ENCODE measurements around the gene NR2C1. TPM values are rescaled to one million over a fixed set of nuclear protein-coding genes. Genes with fewer than 3 reads are reported as not detected.
"Not testable (repeated sequence)": the region's sequence is repeated elsewhere in the genome, so short reads cannot be mapped to it uniquely, and the experiment has no call there.

NR2C1 gene
- total RNA-seq, 6 donors from 2014 or later, result 23.7 to 173 (median 41.8) TPM

DNA sequence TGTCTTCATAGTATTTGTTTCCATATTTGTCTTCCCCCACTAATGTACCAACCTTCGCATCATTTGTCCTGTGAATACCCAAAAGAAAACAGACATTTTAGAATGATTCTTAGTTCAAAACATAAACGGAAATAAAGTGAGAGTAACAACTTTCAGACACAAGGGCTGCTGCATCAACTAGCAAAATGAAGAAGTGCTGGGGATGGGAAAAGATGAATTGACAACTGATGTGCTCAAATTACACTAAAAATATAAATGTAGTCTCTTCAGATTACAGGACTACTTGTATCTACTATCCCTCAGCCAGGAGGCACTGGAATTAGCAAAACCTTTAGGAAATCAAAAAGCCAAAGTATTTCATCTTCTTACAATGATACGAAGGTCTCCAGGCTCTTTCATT, 70.7 kb downstream of the NR2C1 start:
- Histone ChIP-seq H3K4me1 (peaks cover 18 to 38% (median 27%) of the 10 kb centered on the region in 4 donors), H3K9me3 (peaks cover 0 to 8% (median 2%) of the 10 kb centered on the region in 4 donors), H3K27ac (peak overlapping the region in 3 of 4 donors; percentile 85 to 93 (median 88)), H3K36me3 (peaks cover 3 to 10% (median 4%) of the 10 kb centered on the region in 4 donors), H3K4me3 (peak overlapping the region; percentile 67 to 90 (median 78)), H3K27me3 (no peaks in the 10 kb centered on the region)
- TF ChIP-seq, protein P1, sequence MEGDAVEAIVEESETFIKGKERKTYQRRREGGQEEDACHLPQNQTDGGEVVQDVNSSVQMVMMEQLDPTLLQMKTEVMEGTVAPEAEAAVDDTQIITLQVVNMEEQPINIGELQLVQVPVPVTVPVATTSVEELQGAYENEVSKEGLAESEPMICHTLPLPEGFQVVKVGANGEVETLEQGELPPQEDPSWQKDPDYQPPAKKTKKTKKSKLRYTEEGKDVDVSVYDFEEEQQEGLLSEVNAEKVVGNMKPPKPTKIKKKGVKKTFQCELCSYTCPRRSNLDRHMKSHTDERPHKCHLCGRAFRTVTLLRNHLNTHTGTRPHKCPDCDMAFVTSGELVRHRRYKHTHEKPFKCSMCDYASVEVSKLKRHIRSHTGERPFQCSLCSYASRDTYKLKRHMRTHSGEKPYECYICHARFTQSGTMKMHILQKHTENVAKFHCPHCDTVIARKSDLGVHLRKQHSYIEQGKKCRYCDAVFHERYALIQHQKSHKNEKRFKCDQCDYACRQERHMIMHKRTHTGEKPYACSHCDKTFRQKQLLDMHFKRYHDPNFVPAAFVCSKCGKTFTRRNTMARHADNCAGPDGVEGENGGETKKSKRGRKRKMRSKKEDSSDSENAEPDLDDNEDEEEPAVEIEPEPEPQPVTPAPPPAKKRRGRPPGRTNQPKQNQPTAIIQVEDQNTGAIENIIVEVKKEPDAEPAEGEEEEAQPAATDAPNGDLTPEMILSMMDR (IDR thresholded peaks at IDR 0.05), result no peak
- TF ChIP-seq POLR2AphosphoS5 (IDR thresholded peaks at IDR 0.05), result no peak
- TF ChIP-seq POLR2A (IDR thresholded peaks at IDR 0.05), result no peak
- no peak for TF ChIP-seq EP300 (IDR thresholded peaks at IDR 0.05)
- ATAC-seq (ENCODE audit: low FRiP score in 2 of 2) (no peak), DNase-seq (no peak)
- 26 to 27% methylated on average over 3 of the region's 3 CpGs for WGBS, 2 donors

DNA sequence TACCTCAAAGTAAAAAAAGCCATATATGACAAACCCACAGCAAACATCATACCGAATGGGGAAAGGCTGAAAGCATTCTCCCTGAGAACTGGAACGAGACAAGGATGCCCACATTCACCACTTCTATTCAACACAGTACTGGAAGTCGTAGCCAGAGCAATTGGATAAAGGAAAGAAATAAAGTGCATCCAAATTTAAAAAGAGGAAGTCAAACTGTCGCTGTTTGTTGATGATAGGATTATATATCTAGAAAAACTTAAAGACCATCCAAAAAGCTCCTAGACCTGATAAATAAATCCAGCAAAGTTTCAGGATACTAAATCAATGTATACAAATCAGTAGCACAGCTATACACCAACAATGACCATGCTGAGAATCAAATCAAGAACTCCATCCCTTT, 75.1 kb downstream of the NR2C1 start:
- WGBS, 2 donors, result 48 to 49% methylated on average over 4 of the region's 4 CpGs
- Histone ChIP-seq H3K4me3 (no peak overlapping the region), H3K27me3 (no peaks in the 10 kb centered on the region), H3K9me3 (no peaks in the 10 kb centered on the region), H3K27ac (no peak overlapping the region), H3K4me1 (peaks cover 18 to 33% (median 23%) of the 10 kb centered on the region in 4 donors), H3K36me3 (peaks cover 7 to 29% (median 17%) of the 10 kb centered on the region in 4 donors)
- no peak for TF ChIP-seq EP300 (IDR thresholded peaks at IDR 0.05)
- TF ChIP-seq, protein P1 (IDR thresholded peaks at IDR 0.05), result no peak
- TF ChIP-seq POLR2A (IDR thresholded peaks at IDR 0.05), result no peak
- TF ChIP-seq POLR2AphosphoS5 (IDR thresholded peaks at IDR 0.05), result no peak
- ATAC-seq (ENCODE audit: low FRiP score in 2 of 2), result no peak
- no peak for DNase-seq

- TF ChIP-seq, protein P1 (IDR thresholded peaks at IDR 0.05), result no peak
- TF ChIP-seq POLR2AphosphoS5 (IDR thresholded peaks at IDR 0.05) (no peak), POLR2A (IDR thresholded peaks at IDR 0.05) (no peak), EP300 (IDR thresholded peaks at IDR 0.05) (no peak)
- Histone ChIP-seq H3K4me3 (no peak overlapping the region), H3K9me3 (no peaks in the 10 kb centered on the region), H3K4me1 (peaks cover 14 to 30% (median 20%) of the 10 kb centered on the region in 4 donors), H3K27ac (no peak overlapping the region), H3K36me3 (peaks cover 7 to 34% (median 22%) of the 10 kb centered on the region in 4 donors), H3K27me3 (no peaks in the 10 kb centered on the region)
- no peak for DNase-seq
- no peak for ATAC-seq (ENCODE audit: low FRiP score in 2 of 2)
These were observed 75.7 kb downstream of the NR2C1 start for GRCh38 chr12:94997726-94998125.

DNA sequence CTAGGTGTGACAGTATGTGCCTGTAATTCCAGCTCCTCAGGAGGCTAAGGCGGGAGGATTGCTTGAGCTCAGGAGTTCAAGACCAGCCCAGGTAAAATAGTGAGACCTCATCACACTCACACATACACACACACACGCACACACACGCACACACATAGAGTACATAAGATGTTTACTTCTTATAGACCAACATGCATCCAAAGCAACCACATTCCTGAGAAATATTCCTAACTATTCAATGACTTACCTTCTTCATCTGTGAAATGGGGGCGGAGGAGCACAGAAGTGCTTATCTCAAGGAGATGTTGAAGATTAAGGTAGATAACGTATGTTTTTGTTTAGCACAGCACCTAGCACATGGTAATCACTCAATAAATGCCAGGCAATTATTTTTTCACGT, 76.4 kb downstream of the NR2C1 start:
- WGBS, 2 donors, result 92 to 93% methylated on average over 6 of the region's 6 CpGs
- Histone ChIP-seq H3K27me3 (no peaks in the 10 kb centered on the region), H3K9me3 (no peaks in the 10 kb centered on the region), H3K27ac (no peak overlapping the region), H3K4me3 (no peak overlapping the region), H3K36me3 (peaks cover 7 to 41% (median 27%) of the 10 kb centered on the region in 4 donors), H3K4me1 (peaks cover 10 to 23% (median 15%) of the 10 kb centered on the region in 4 donors)
- no peak for ATAC-seq (ENCODE audit: low FRiP score in 2 of 2)
- TF ChIP-seq POLR2A (IDR thresholded peaks at IDR 0.05) (no peak), EP300 (IDR thresholded peaks at IDR 0.05) (no peak), POLR2AphosphoS5 (IDR thresholded peaks at IDR 0.05) (no peak)
- TF ChIP-seq, protein P1 (IDR thresholded peaks at IDR 0.05), result no peak
- no peak for DNase-seq

GRCh38 chr12:94994312-94994711, 79.1 kb downstream of the NR2C1 start:
- Histone ChIP-seq H3K27me3 (no peaks in the 10 kb centered on the region), H3K9me3 (no peaks in the 10 kb centered on the region), H3K4me1 (peaks cover 0 to 5% (median 3%) of the 10 kb centered on the region in 4 donors), H3K36me3 (peaks cover 3 to 39% (median 25%) of the 10 kb centered on the region in 4 donors), H3K4me3 (no peak overlapping the region), H3K27ac (no peak overlapping the region)
- TF ChIP-seq POLR2AphosphoS5 (IDR thresholded peaks at IDR 0.05), result no peak
- no peak for TF ChIP-seq POLR2A (IDR thresholded peaks at IDR 0.05)
- TF ChIP-seq, protein P1 (IDR thresholded peaks at IDR 0.05), result no peak
- TF ChIP-seq EP300 (IDR thresholded peaks at IDR 0.05), result no peak
- 88 to 94% methylated on average over 2 of the region's 2 CpGs for WGBS, 2 donors
- ATAC-seq (ENCODE audit: low FRiP score in 2 of 2) (no peak), DNase-seq (no peak)

- not testable (repeated sequence) for H3K4me1 ChIP-seq; H3K9me3 ChIP-seq; H3K4me3 ChIP-seq; ATAC-seq (ENCODE audit: low FRiP score in 2 of 2); H3K27me3 ChIP-seq; DNase-seq; H3K27ac ChIP-seq
- peaks cover 3 to 39% (median 25%) of the 10 kb centered on the region in 4 donors for H3K36me3 ChIP-seq
- 74 to 79% methylated on average over 3 of the region's 3 CpGs for WGBS, 2 donors
These were observed 79.6 kb downstream of the NR2C1 start for GRCh38 chr12:94993855-94994254.
